Endodermal cell (in vitro differentiated cells): Measurements from ENCODE around the gene CHRM2. TPM values are rescaled to one million over a fixed set of nuclear protein-coding genes. Genes with fewer than 3 reads are reported as not detected.

Source experiments
- DNase-seq: peaks from one replicate; pipeline ENCODE4 v3.0.0-alpha.2; 2017
- H3K27ac ChIP-seq: 2 replicates; pipeline ENCODE4 v1.5.1; 2013; ENCODE audit warnings: mild to moderate bottlenecking, low read depth, low read length, moderate library complexity
- H3K27me3 ChIP-seq: 2 replicates; pipeline ENCODE4 v1.6.1; 2013; ENCODE audit warnings: mild to moderate bottlenecking, low read length, moderate library complexity; ENCODE audit not compliant: insufficient read depth, control insufficient read depth, poor library complexity, severe bottlenecking
- H3K36me3 ChIP-seq: 2 replicates; pipeline ENCODE4 v1.7.0; 2013; ENCODE audit warnings: mild to moderate bottlenecking, low read length, moderate library complexity; ENCODE audit not compliant: control insufficient read depth, insufficient read depth
- H3K4me1 ChIP-seq: one replicate; pipeline ENCODE4 v1.7.0; 2013; ENCODE audit warnings: low read length; ENCODE audit not compliant: control insufficient read depth, insufficient read depth
- H3K4me3 ChIP-seq: 2 replicates; pipeline ENCODE4 v1.5.1; 2013; ENCODE audit warnings: mild to moderate bottlenecking, low read length, moderate library complexity
- H3K9ac ChIP-seq: 2 replicates; pipeline ENCODE4 v1.6.1; 2013; ENCODE audit warnings: mild to moderate bottlenecking, low read length, moderate library complexity; ENCODE audit not compliant: poor library complexity, severe bottlenecking; ENCODE audit errors: extremely low read depth
- H3K9me3 ChIP-seq: 2 replicates; pipeline ENCODE4 v1.6.1; 2013; ENCODE audit warnings: mild to moderate bottlenecking, low read length, moderate library complexity; ENCODE audit not compliant: control insufficient read depth
- H3K27ac Mint-ChIP-seq: 2 replicates; pipeline ENCODE4 v1.8.0; 2020; ENCODE audit warnings: mixed read lengths
- H3K27me3 Mint-ChIP-seq: 2 replicates; pipeline ENCODE4 v1.8.0; 2021; ENCODE audit warnings: mild to moderate bottlenecking, mixed read lengths; ENCODE audit not compliant: insufficient read depth
- H3K36me3 Mint-ChIP-seq: 2 replicates; pipeline ENCODE4 v1.8.0; 2020; ENCODE audit warnings: low read depth, mixed read lengths
- H3K4me1 Mint-ChIP-seq: 2 replicates; pipeline ENCODE4 v1.8.0; 2020; ENCODE audit warnings: mixed read lengths
- H3K4me3 Mint-ChIP-seq: 2 replicates; pipeline ENCODE4 v1.8.0; 2020; ENCODE audit warnings: mild to moderate bottlenecking, moderate library complexity, mixed read lengths
- H3K9me3 Mint-ChIP-seq: 2 replicates; pipeline ENCODE4 v1.8.0; 2020; ENCODE audit warnings: mild to moderate bottlenecking, mixed read lengths
- CTCF ChIP-seq: fragments of 200-600 bp; sonication (generic); conservative IDR thresholded peaks from 2 replicates; pipeline ENCODE4 v1.5.0; 2021; ENCODE audit warnings: antibody characterized with exemption, mild to moderate bottlenecking
- WGBS, 2 experiments: methylation state at CpG; one replicate each; pipeline versions ENCODE4 v1.1.5 to v1.1.7; 2013; ENCODE audit warnings: missing lambda C conversion rate in 2 of 2, mixed read lengths in 1 of 2; ENCODE audit not compliant: insufficient coverage in 1 of 2, insufficient read length in 1 of 2; 5-methylcytosine and 5-hydroxymethylcytosine counted together
- total RNA-seq, 2 donors: library from RNA; stranded (reverse); fragmentation: NEBNext Ultra II Directional in 1 of 2; extraction: Animal tissue kit (Norgen Biotek cat#: 25700) in 1 of 2; gene quantifications; 2 replicates in 1 of 2; 3 replicates in 1 of 2; pipeline ENCODE4 v1.2.1, GENCODE V29; 2021

CHRM2 gene
- total RNA-seq, 2 donors from 2014 or later = not detected

- H3K9me3 Mint-ChIP-seq = no peaks in the 10 kb centered on the region
- 83 to 89% methylated on average over 1 to 3 of the region's 3 CpGs for WGBS, 2 experiments
Observed at GRCh38 chr7:136953386-136953785, 84.9 kb downstream of the CHRM2 start.

DNA sequence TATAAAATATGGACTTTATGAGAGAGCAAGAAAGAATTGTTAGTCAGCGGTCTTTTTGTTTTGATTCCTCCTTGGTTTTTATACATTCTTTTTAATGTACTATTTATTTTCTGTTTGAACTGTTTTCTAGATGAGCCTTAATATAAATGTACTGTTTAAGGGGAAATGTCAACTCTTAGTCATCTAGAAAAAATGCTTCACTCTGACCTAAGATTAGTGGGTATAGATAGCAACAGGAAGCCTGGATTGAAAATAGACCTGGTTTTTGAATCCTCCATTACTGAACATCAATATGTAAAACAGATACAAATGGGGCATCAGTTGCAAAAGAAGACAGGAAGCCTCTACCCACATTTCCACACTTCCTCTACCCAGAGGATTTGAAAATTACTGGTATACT is 87.8 kb downstream of the CHRM2 start:
- Histone ChIP-seq H3K4me1 (no peaks in the 10 kb centered on the region), H3K27ac (no peak overlapping the region), H3K9me3 (no peaks in the 10 kb centered on the region), H3K27me3 (no peaks in the 10 kb centered on the region), H3K9ac (no peak overlapping the region), H3K36me3 (no peaks in the 10 kb centered on the region), H3K4me3 (no peak overlapping the region)
- Mint-ChIP-seq H3K36me3 (no peaks in the 10 kb centered on the region), H3K27ac (no peak overlapping the region), H3K27me3 (no peaks in the 10 kb centered on the region), H3K9me3 (no peaks in the 10 kb centered on the region), H3K4me1 (no peaks in the 10 kb centered on the region), H3K4me3 (no peak overlapping the region)
- DNase-seq = no peak
- no peak for TF ChIP-seq CTCF
- WGBS, 2 experiments = no CpG with 5 or more reads among the region's 1 CpG

More at GRCh38 chr7:136953386-136953785, 84.9 kb downstream of the CHRM2 start:
- no peaks in the 10 kb centered on the region for H3K9me3 ChIP-seq
- no peak overlapping the region for H3K27ac Mint-ChIP-seq
- H3K4me1 ChIP-seq = no peaks in the 10 kb centered on the region
- H3K27me3 ChIP-seq = no peaks in the 10 kb centered on the region
- no peak for DNase-seq
- no peak overlapping the region for H3K9ac ChIP-seq
- no peaks in the 10 kb centered on the region for H3K36me3 ChIP-seq
- no peak overlapping the region for H3K4me3 Mint-ChIP-seq
- TF ChIP-seq CTCF = no peak
- no peak overlapping the region for H3K4me3 ChIP-seq
- H3K27ac ChIP-seq = no peak overlapping the region
- H3K36me3 Mint-ChIP-seq = no peaks in the 10 kb centered on the region
- H3K4me1 Mint-ChIP-seq = no peaks in the 10 kb centered on the region
- H3K27me3 Mint-ChIP-seq = no peaks in the 10 kb centered on the region

- TF ChIP-seq CTCF = no peak
- H3K9me3 ChIP-seq = no peaks in the 10 kb centered on the region
- no peak overlapping the region for H3K27ac ChIP-seq
- no peaks in the 10 kb centered on the region for H3K4me1 ChIP-seq
- H3K4me3 ChIP-seq = no peak overlapping the region
- no peaks in the 10 kb centered on the region for H3K9me3 Mint-ChIP-seq
- no peak overlapping the region for H3K4me3 Mint-ChIP-seq
- H3K36me3 ChIP-seq = no peaks in the 10 kb centered on the region
- no peak for DNase-seq
- H3K36me3 Mint-ChIP-seq = no peaks in the 10 kb centered on the region
- H3K27me3 ChIP-seq = no peaks in the 10 kb centered on the region
- WGBS, 2 experiments = 93% methylated on average over 3 of the region's 3 CpGs; no CpG with 5 or more reads in 1 of the 2 experiments
- H3K27ac Mint-ChIP-seq = no peak overlapping the region
- no peak overlapping the region for H3K9ac ChIP-seq
- no peaks in the 10 kb centered on the region for H3K27me3 Mint-ChIP-seq
- H3K4me1 Mint-ChIP-seq = no peaks in the 10 kb centered on the region
Observed at GRCh38 chr7:136956671-136957070, 88.2 kb downstream of the CHRM2 start.
